Osteoblast (primary cell): Measurements from ENCODE around the gene ANKIB1. TPM values are rescaled to one million over a fixed set of nuclear protein-coding genes. Genes with fewer than 3 reads are reported as not detected.

ENCODE experiments used
- DNase-seq: peaks from one replicate; pipeline ENCODE4 v3.0.0; 2011; ENCODE audit warnings: low spot score, mixed read lengths; ENCODE audit not compliant: insufficient read length; ENCODE audit errors: missing footprints
- H2AFZ ChIP-seq: 2 replicates; pipeline ENCODE4 v1.6.0; 2011; ENCODE audit warnings: mild to moderate bottlenecking, low read length
- H3K27ac ChIP-seq: 2 replicates; pipeline ENCODE4 v1.5.1; 2011; ENCODE audit warnings: mild to moderate bottlenecking, low read depth, low read length, moderate library complexity
- H3K27me3 ChIP-seq: 2 replicates; pipeline ENCODE4 v1.6.0; 2012; ENCODE audit warnings: mild to moderate bottlenecking, control low read depth, inconsistent platforms, low read length, moderate library complexity; ENCODE audit not compliant: insufficient read depth
- H3K36me3 ChIP-seq: 2 replicates; pipeline ENCODE4 v1.5.1; 2011; ENCODE audit warnings: mild to moderate bottlenecking, low read length, control low read depth, moderate library complexity; ENCODE audit not compliant: insufficient read depth
- H3K4me1 ChIP-seq: 2 replicates; pipeline ENCODE4 v1.5.1; 2011; ENCODE audit warnings: mild to moderate bottlenecking, low read length, control low read depth, moderate library complexity; ENCODE audit not compliant: insufficient read depth
- H3K4me2 ChIP-seq: 2 replicates; pipeline ENCODE4 v1.6.0; 2011; ENCODE audit warnings: mild to moderate bottlenecking, low read length; ENCODE audit not compliant: insufficient read depth
- H3K4me3 ChIP-seq: fragments of 200-600 bp; sonication (generic); 3 replicates; pipeline ENCODE4 v1.5.1; 2012; ENCODE audit warnings: mild to moderate bottlenecking, low read length, inconsistent platforms; ENCODE audit not compliant: insufficient read depth
- H3K79me2 ChIP-seq: 2 replicates; pipeline ENCODE4 v1.6.0; 2012; ENCODE audit warnings: mild to moderate bottlenecking, low read length, control low read depth, inconsistent platforms; ENCODE audit not compliant: insufficient read depth
- H3K9me3 ChIP-seq: 2 replicates; pipeline ENCODE4 v1.5.1; 2011; ENCODE audit warnings: low read depth, low read length, control low read depth
- H4K20me1 ChIP-seq: 2 replicates; pipeline ENCODE4 v1.6.0; 2012; ENCODE audit warnings: mild to moderate bottlenecking, low read length, control low read depth; ENCODE audit not compliant: insufficient read depth
- CTCF ChIP-seq: IDR thresholded peaks from 2 replicates; pipeline ENCODE4 v1.5.1; 2011; ENCODE audit warnings: mild to moderate bottlenecking, low read depth, low read length, moderate library complexity; ENCODE audit errors: extremely low read depth
- total RNA-seq: library from RNA; depleted of rRNA; stranded (reverse); fragments of >200 nt; gene quantifications from 2 replicates; pipeline ENCODE4 v1.2.3, GENCODE V29; 2012

ANKIB1 gene
- total RNA-seq, 1 donor, result 98.1 TPM

- H3K27me3 ChIP-seq, result no peaks in the 10 kb centered on the region
- no peak for DNase-seq
- no peak overlapping the region for H3K4me3 ChIP-seq
- no peak overlapping the region for H2AFZ ChIP-seq
- peaks cover 88% of the 10 kb centered on the region for H3K79me2 ChIP-seq
- H3K9me3 ChIP-seq, result no peaks in the 10 kb centered on the region
- peaks cover 6% of the 10 kb centered on the region for H3K4me1 ChIP-seq
- H3K36me3 ChIP-seq, result no peaks in the 10 kb centered on the region
- TF ChIP-seq CTCF, result no peak
- no peak overlapping the region for H3K4me2 ChIP-seq
- no peak overlapping the region for H3K27ac ChIP-seq
- peaks cover 15% of the 10 kb centered on the region for H4K20me1 ChIP-seq
These were observed 43.5 kb downstream of the ANKIB1 start for GRCh38 chr7:92289321-92289720.

GRCh38 chr7:92292981-92293380, 47.2 kb downstream of the ANKIB1 start:
- no peak overlapping the region for H3K4me3 ChIP-seq
- no peaks in the 10 kb centered on the region for H3K27me3 ChIP-seq
- no peaks in the 10 kb centered on the region for H3K9me3 ChIP-seq
- H4K20me1 ChIP-seq, result peaks cover 5% of the 10 kb centered on the region
- H3K4me1 ChIP-seq, result peaks cover 6% of the 10 kb centered on the region
- no peak overlapping the region for H3K4me2 ChIP-seq
- no peak for DNase-seq
- H3K27ac ChIP-seq, result no peak overlapping the region
- H2AFZ ChIP-seq, result no peak overlapping the region
- peaks cover 68% of the 10 kb centered on the region for H3K79me2 ChIP-seq
- no peak for TF ChIP-seq CTCF
- H3K36me3 ChIP-seq, result peaks cover 3% of the 10 kb centered on the region

GRCh38 chr7:92293896-92294590, 48.3 kb downstream of the ANKIB1 start:
- Histone ChIP-seq H2AFZ (no peak overlapping the region), H3K4me2 (peak overlapping the region; percentile 75), H3K4me3 (peak overlapping the region; percentile 32), H3K27me3 (no peaks in the 10 kb centered on the region), H4K20me1 (peaks cover 5% of the 10 kb centered on the region), H3K79me2 (peaks cover 57% of the 10 kb centered on the region), H3K27ac (no peak overlapping the region), H3K4me1 (peaks cover 6% of the 10 kb centered on the region), H3K9me3 (no peaks in the 10 kb centered on the region), H3K36me3 (peaks cover 3% of the 10 kb centered on the region)
- DNase-seq, result no peak
- TF ChIP-seq CTCF, result no peak

- no peaks in the 10 kb centered on the region for H3K9me3 ChIP-seq
- H3K4me1 ChIP-seq, result peaks cover 6% of the 10 kb centered on the region
- H3K4me2 ChIP-seq, result no peak overlapping the region
- peaks cover 3% of the 10 kb centered on the region for H3K36me3 ChIP-seq
- H3K27ac ChIP-seq, result no peak overlapping the region
- H3K27me3 ChIP-seq, result no peaks in the 10 kb centered on the region
- no peak for TF ChIP-seq CTCF
- H3K79me2 ChIP-seq, result peaks cover 44% of the 10 kb centered on the region
- no peak for DNase-seq
- no peak overlapping the region for H3K4me3 ChIP-seq
- H2AFZ ChIP-seq, result no peak overlapping the region
- no peaks in the 10 kb centered on the region for H4K20me1 ChIP-seq
These were observed 49.6 kb downstream of the ANKIB1 start for GRCh38 chr7:92295391-92295790.
